GM10266 (cell line): ENCODE data around the gene GNAL.

ENCODE experiments used
- DNase-seq: peaks from one replicate; pipeline ENCODE4 v3.0.0; 2012; ENCODE audit errors: extremely low spot score
- TF ChIP-seq, protein P1 (sequence below): IDR thresholded peaks from 2 replicates; pipeline ENCODE4 v1.5.1; 2012; ENCODE audit warnings: mild to moderate bottlenecking, low read depth; ENCODE audit not compliant: control insufficient read depth, insufficient read depth; ENCODE audit errors: missing control alignments

The GNAL gene

DNA sequence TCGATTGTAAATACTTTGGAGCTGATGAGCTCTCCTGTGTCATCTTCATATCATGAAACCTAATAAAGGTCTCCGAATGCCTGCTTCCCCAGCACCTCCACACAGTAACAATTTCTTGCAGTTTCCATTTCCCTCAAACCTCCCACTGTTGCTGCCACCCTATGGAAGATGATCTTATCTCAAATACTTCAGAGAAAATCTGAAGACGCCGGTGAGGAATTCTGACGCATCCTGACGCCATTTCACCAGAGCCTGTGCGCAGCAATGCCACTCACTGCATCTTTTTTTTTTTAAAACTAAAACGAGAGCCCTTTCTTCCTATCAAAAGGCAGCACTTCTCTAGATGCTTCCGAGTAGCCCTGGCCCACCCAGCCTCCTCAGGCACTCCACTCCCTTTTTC, 31.9 kb upstream of the GNAL start:
- TF ChIP-seq, protein P1, sequence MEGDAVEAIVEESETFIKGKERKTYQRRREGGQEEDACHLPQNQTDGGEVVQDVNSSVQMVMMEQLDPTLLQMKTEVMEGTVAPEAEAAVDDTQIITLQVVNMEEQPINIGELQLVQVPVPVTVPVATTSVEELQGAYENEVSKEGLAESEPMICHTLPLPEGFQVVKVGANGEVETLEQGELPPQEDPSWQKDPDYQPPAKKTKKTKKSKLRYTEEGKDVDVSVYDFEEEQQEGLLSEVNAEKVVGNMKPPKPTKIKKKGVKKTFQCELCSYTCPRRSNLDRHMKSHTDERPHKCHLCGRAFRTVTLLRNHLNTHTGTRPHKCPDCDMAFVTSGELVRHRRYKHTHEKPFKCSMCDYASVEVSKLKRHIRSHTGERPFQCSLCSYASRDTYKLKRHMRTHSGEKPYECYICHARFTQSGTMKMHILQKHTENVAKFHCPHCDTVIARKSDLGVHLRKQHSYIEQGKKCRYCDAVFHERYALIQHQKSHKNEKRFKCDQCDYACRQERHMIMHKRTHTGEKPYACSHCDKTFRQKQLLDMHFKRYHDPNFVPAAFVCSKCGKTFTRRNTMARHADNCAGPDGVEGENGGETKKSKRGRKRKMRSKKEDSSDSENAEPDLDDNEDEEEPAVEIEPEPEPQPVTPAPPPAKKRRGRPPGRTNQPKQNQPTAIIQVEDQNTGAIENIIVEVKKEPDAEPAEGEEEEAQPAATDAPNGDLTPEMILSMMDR, result no peak
- DNase-seq, result no peak

DNA sequence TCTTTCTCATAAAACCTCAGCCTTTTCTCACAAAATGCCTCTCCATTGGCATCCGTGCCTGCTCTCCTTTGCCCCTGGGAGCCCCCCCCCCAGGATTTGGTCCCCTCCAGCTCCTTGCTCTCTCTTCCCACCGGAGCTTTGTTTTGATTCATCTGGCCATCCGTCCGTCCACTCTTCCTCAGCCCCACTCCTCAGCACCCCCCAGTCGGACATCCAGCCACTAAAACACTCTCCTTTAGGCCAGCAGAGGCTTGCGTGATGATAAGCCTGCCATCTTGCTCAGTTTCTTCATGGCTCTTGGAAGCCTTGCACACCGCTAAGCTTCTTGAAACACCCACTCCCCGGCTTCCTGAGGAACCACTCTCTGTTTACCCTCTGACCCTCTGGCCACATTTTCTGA, 31.5 kb upstream of the GNAL start:
- no peak for DNase-seq
- TF ChIP-seq, protein P1, result no peak

DNA sequence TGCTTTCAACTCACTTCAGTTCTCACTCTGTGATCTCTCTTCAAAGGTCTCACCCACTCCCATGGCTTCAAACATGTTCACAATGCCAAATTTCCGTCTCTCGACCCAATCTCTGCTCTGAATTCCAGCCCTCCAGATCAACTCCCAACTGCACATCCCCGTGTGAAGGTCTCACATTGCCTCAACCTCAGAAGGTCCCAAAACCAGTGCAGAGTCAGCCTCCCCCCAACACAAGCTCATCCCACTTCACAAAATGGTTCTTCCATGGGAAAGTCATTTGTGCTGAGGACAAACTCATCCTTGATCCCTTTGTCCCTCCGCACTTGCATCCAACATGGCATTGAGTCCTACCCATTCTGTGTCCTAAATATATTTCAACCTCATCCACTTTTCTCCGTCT, 31.0 kb upstream of the GNAL start:
- TF ChIP-seq, protein P1, result no peak
- DNase-seq, result no peak

- TF ChIP-seq, protein P1, result no peak
Measured at GRCh38 chr18:11658989-11659388, 30.1 kb upstream of the GNAL start.

GRCh38 chr18:11660691-11661090, 28.4 kb upstream of the GNAL start:
- no peak for DNase-seq
- TF ChIP-seq, protein P1, result no peak

More at GRCh38 chr18:11658989-11659388, 30.1 kb upstream of the GNAL start:
- no peak for DNase-seq

DNA sequence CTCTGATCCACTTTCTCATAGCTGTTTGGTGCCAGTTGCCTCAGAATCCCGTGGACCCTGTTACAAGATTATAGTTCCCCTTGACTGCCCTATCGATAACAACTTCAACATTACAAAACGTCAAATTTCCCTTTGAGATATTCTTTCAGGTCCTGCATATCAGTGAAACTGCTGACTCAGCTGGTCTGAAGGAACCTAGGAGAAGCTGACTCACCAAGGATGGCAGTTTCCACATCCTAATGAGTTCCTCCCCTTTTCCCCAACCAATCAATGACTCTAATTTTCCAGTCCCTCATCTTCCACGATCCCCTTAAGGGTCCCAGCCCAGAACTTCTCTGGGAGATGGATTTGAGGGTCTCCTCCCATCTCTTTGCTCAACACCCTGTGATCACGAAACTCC, 27.6 kb upstream of the GNAL start:
- TF ChIP-seq, protein P1, result no peak
- DNase-seq, result no peak

GRCh38 chr18:11663439-11664029, 25.5 kb upstream of the GNAL start:
- TF ChIP-seq, protein P1, result no peak
- DNase-seq, result no peak
